Measurements from ENCODE around the gene SMAD6. TPM values are rescaled to one million over a fixed set of nuclear protein-coding genes. Genes with fewer than 3 reads are reported as not detected.

Gene SMAD6
- total RNA-seq, 1 experiment from 2014 or later, result 8.9 TPM

DNA sequence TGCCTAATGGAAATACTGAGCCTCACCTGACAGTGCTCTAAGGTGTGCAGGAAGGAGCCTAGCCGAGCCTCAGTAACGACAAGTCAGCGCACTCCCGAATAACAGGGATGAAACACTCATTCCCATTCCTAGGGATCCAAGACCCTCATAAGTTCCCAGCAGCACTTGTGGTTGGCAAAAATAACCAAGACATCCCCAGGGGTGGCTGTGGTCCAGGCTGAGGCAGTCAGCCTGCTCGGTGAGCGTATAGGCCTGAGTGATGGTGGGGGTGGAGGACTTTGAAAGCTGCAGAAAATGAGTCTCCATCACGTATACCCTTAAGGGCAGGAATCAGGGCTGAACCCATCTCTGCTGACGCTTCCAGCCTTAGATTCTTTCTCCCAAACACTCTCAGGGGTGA is 120.1 kb downstream of the SMAD6 start:
- no peak for TF ChIP-seq CTCF (IDR thresholded peaks at IDR 0.05; ENCODE audit: insufficient read depth in 1 of 2, low read depth in 1 of 2, low read length in 1 of 2, severe bottlenecking in 1 of 2, unreplicated experiment in 1 of 2)
- intact Hi-C loops (cut with micrococcal nuclease; ENCODE audit: unreplicated experiment), result no loop called here
- ChIA-PET CTCF (no interaction called here), POLR2A (no interaction called here)
- Histone ChIP-seq H3K4me3 (ENCODE audit: low read depth, low read length) (no peak overlapping the region), H3K36me3 (ENCODE audit: control insufficient read depth, insufficient read depth, low read length) (no peaks in the 10 kb centered on the region), H3K4me1 (no peaks in the 10 kb centered on the region), H3K27me3 (replicated peaks; ENCODE audit: control insufficient read depth, insufficient read depth, low read length) (no peaks in the 10 kb centered on the region), H3K9me3 (no peaks in the 10 kb centered on the region)
- H3K9me3 Mint-ChIP-seq (ENCODE audit: unreplicated experiment), result no peaks in the 10 kb centered on the region
- no peak overlapping the region for H3K4me3 Mint-ChIP-seq (ENCODE audit: unreplicated experiment)
- H3K4me1 Mint-ChIP-seq (ENCODE audit: low read depth, unreplicated experiment), result no peaks in the 10 kb centered on the region
- H3K36me3 Mint-ChIP-seq (ENCODE audit: insufficient read depth, unreplicated experiment), result no peaks in the 10 kb centered on the region
- DNase-seq, result no peak
- H3K27ac Mint-ChIP-seq (ENCODE audit: unreplicated experiment), result no peak overlapping the region
- no peaks in the 10 kb centered on the region for H3K27me3 Mint-ChIP-seq (ENCODE audit: insufficient read depth, unreplicated experiment)
- no TSS peak for BruUV-seq (replicated peaks)

DNA sequence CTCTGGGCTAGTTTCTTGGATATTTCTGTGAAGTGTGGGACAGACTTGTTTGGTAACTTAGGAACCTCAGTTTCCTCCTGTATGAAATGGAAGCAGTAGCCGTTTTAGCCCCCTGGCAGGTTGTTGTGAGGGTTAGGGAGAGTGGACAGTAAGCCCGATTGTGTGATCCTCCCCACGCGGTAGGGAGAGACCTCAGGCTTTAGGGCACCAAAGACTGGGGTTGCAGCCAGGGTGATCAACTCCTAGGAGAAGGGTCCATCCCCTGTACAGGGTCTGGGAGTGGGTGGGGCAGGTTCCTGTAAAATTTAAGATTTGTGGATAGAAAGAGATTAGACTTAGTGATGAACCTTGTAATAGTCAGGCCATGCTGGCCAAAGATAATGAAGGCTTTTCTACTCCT is 120.5 kb downstream of the SMAD6 start:
- intact Hi-C loops (cut with micrococcal nuclease; ENCODE audit: unreplicated experiment), result no loop called here
- Mint-ChIP-seq H3K36me3 (ENCODE audit: insufficient read depth, unreplicated experiment) (no peaks in the 10 kb centered on the region), H3K4me3 (ENCODE audit: unreplicated experiment) (no peak overlapping the region), H3K9me3 (ENCODE audit: unreplicated experiment) (no peaks in the 10 kb centered on the region), H3K27ac (ENCODE audit: unreplicated experiment) (no peak overlapping the region), H3K4me1 (ENCODE audit: low read depth, unreplicated experiment) (no peaks in the 10 kb centered on the region), H3K27me3 (ENCODE audit: insufficient read depth, unreplicated experiment) (no peaks in the 10 kb centered on the region)
- no peak for TF ChIP-seq CTCF (IDR thresholded peaks at IDR 0.05; ENCODE audit: insufficient read depth in 1 of 2, low read depth in 1 of 2, low read length in 1 of 2, severe bottlenecking in 1 of 2, unreplicated experiment in 1 of 2)
- BruUV-seq (replicated peaks), result no TSS peak
- no peaks in the 10 kb centered on the region for H3K36me3 ChIP-seq (ENCODE audit: control insufficient read depth, insufficient read depth, low read length)
- no peak overlapping the region for H3K4me3 ChIP-seq (ENCODE audit: low read depth, low read length)
- H3K4me1 ChIP-seq, result no peaks in the 10 kb centered on the region
- no peaks in the 10 kb centered on the region for H3K9me3 ChIP-seq
- DNase-seq, result no peak
- POLR2A ChIA-PET, result no interaction called here
- H3K27me3 ChIP-seq (replicated peaks; ENCODE audit: control insufficient read depth, insufficient read depth, low read length), result no peaks in the 10 kb centered on the region
- CTCF ChIA-PET, result no interaction called here

DNA sequence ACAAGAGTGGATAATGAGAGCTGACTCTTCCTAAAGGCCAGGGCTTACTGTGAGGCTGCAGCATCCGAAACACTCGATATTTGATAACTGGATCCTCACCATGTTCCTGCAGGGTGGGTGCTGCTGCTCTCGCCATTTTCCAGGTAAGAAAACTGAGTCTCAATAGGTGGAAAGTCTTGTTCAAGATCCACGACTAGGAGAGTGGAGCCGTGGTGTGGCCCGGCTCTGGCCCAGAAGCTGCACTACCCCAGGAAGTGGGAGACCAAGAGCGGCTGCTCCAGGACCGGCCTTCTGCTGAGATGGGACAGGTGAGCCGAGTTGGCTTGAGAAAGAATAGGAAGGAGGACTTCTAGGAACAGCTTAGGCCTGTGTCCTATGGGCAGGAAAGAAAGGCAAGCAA is 121.6 kb downstream of the SMAD6 start:
- TF ChIP-seq CTCF (IDR thresholded peaks at IDR 0.05; ENCODE audit: insufficient read depth in 1 of 2, low read depth in 1 of 2, low read length in 1 of 2, severe bottlenecking in 1 of 2, unreplicated experiment in 1 of 2), result no peak
- CTCF ChIA-PET, result no interaction called here
- no TSS peak for BruUV-seq (replicated peaks)

More for the DNA sequence above, 121.6 kb downstream of the SMAD6 start:
- no peak for DNase-seq
- H3K27me3 ChIP-seq (replicated peaks; ENCODE audit: control insufficient read depth, insufficient read depth, low read length), result no peaks in the 10 kb centered on the region
- no peaks in the 10 kb centered on the region for H3K27me3 Mint-ChIP-seq (ENCODE audit: insufficient read depth, unreplicated experiment)
- no peak overlapping the region for H3K4me3 ChIP-seq (ENCODE audit: low read depth, low read length)
- no peaks in the 10 kb centered on the region for H3K4me1 ChIP-seq
- no peaks in the 10 kb centered on the region for H3K9me3 ChIP-seq
- H3K4me1 Mint-ChIP-seq (ENCODE audit: low read depth, unreplicated experiment), result no peaks in the 10 kb centered on the region
- no peak overlapping the region for H3K27ac Mint-ChIP-seq (ENCODE audit: unreplicated experiment)
- no peak overlapping the region for H3K4me3 Mint-ChIP-seq (ENCODE audit: unreplicated experiment)
- H3K36me3 ChIP-seq (ENCODE audit: control insufficient read depth, insufficient read depth, low read length), result no peaks in the 10 kb centered on the region
- no peaks in the 10 kb centered on the region for H3K9me3 Mint-ChIP-seq (ENCODE audit: unreplicated experiment)
- POLR2A ChIA-PET, result no interaction called here
- H3K36me3 Mint-ChIP-seq (ENCODE audit: insufficient read depth, unreplicated experiment), result no peaks in the 10 kb centered on the region
- intact Hi-C loops (cut with micrococcal nuclease; ENCODE audit: unreplicated experiment), result no loop called here

Measured in Caco-2 (cell line).